Suprapubic skin (tissue), 3 donors: ENCODE results near the gene LIN7A.

Source experiments
- CTCF ChIP-seq, 2 donors: fragments of 200-600 bp in 1 of 2; fragments of 450-650 bp in 1 of 2; sonication (generic) in 1 of 2; IDR thresholded peaks; one replicate each; pipeline ENCODE4 v1.5.1; 2016 to 2019; ENCODE audit warnings: antibody characterized with exemption in 2 of 2, mild to moderate bottlenecking in 1 of 2, moderate library complexity in 1 of 2
- POLR2A ChIP-seq, 2 donors: fragments of 450-650 bp; IDR thresholded peaks; one replicate each; pipeline ENCODE4 v1.6.1; 2017; ENCODE audit warnings: antibody characterized with exemption in 2 of 2, mild to moderate bottlenecking in 2 of 2, moderate library complexity in 2 of 2

GRCh38 chr12:80943338-80943737 lies 5.6 kb upstream of the LIN7A start:
- TF ChIP-seq CTCF (IDR thresholded peaks at IDR 0.05) (no peak), POLR2A (IDR thresholded peaks at IDR 0.05) (no peak)
